ENCODE data around the gene PUS7.
"Not testable (repeated sequence)": the region's sequence is repeated elsewhere in the genome, so short reads cannot be mapped to it uniquely, and the experiment has no call there.

Gene PUS7

DNA sequence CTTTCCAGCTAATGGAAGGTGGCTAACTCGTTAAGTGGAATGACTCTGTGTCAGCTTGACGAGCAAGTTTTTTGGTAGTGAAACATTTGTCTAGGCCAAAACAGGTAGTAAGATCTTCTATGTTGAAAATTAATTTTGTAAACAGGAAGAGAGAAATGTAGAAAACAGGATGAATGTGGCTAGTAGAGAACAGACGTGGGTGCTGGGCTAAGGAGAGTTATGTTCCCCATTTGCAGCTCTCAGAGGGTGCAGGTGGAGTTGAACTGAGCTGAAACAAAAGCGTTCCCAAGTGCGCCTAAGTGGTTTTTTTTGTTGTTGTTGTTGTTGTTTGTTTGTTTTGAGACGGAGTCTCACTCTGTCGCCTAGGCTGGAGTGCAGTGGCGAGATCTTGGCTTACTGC lies 73.9 kb downstream of the PUS7 start:
- TF ChIP-seq, protein P1, sequence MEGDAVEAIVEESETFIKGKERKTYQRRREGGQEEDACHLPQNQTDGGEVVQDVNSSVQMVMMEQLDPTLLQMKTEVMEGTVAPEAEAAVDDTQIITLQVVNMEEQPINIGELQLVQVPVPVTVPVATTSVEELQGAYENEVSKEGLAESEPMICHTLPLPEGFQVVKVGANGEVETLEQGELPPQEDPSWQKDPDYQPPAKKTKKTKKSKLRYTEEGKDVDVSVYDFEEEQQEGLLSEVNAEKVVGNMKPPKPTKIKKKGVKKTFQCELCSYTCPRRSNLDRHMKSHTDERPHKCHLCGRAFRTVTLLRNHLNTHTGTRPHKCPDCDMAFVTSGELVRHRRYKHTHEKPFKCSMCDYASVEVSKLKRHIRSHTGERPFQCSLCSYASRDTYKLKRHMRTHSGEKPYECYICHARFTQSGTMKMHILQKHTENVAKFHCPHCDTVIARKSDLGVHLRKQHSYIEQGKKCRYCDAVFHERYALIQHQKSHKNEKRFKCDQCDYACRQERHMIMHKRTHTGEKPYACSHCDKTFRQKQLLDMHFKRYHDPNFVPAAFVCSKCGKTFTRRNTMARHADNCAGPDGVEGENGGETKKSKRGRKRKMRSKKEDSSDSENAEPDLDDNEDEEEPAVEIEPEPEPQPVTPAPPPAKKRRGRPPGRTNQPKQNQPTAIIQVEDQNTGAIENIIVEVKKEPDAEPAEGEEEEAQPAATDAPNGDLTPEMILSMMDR (IDR thresholded peaks at IDR 0.05; ENCODE audit: unreplicated experiment in 3 of 3), result no peak
- Mint-ChIP-seq H3K4me3 (no peak overlapping the region), H3K36me3 (ENCODE audit: low read depth) (no peaks in the 10 kb centered on the region), H3K4me1 (peaks cover 12% of the 10 kb centered on the region), H3K27me3 (ENCODE audit: low read depth) (peaks cover 12% of the 10 kb centered on the region), H3K9me3 (no peaks in the 10 kb centered on the region), H3K27ac (no peak overlapping the region)

DNA sequence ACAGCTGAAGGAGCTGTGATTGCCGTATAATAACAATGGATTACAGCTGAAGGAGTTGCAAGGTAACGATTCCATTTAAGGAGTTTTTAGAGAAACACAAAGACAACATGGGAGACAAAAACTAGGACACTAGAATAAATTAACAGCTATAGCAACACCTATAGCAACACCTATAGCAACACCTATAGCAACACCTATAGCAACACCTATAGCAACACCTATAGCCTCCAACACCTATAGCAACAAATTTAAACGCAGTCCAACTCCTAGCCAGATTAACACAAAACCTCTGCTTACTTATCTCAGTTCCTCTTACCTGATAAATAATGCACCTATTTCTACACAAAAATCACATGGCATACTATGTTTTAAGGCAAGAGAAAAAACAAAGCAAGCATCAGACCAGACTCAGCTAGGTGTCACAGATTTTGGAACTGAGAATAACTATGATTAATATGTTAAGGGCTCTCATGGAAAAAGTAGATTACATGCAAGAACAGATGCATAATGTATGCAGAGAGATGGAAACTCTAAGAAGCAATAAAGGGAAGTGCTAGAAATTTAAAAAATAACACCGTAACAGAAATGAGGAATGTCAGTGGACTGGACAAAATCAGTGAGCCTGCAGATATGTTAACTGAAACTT lies 77.6 kb downstream of the PUS7 start:
- H3K27me3 Mint-ChIP-seq (ENCODE audit: low read depth), result peaks cover 12% of the 10 kb centered on the region
- no peak overlapping the region for H3K4me3 Mint-ChIP-seq
- H3K4me1 Mint-ChIP-seq, result no peaks in the 10 kb centered on the region
- H3K27ac Mint-ChIP-seq, result no peak overlapping the region
- TF ChIP-seq, protein P1 (IDR thresholded peaks at IDR 0.05; ENCODE audit: unreplicated experiment in 3 of 3), result no peak
- no peaks in the 10 kb centered on the region for H3K36me3 Mint-ChIP-seq (ENCODE audit: low read depth)
- no peaks in the 10 kb centered on the region for H3K9me3 Mint-ChIP-seq

DNA sequence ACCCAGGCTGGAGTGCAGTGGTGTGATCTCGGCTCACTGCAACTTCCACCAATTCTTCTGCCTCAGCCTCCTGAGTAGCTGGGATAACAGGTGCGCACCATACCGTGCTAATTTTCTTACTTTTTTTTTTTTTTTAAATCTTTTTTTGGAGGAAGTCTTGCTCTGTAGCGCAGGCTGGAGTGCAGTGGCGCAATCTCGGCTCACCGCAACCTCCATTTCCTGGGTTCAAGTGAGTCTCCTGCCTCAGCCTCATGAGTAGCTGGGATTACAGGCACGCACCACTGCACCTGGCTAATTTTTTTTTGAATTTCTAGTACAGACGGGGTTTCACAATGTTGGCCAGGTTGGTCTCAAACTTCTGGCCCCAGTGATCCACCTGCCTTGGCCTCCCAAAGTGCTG lies 79.9 kb downstream of the PUS7 start:
- H3K4me1 Mint-ChIP-seq; H3K27ac Mint-ChIP-seq; H3K9me3 Mint-ChIP-seq; H3K4me3 Mint-ChIP-seq; H3K36me3 Mint-ChIP-seq (ENCODE audit: low read depth): not testable (repeated sequence)
- H3K27me3 Mint-ChIP-seq (ENCODE audit: low read depth), result peaks cover 10% of the 10 kb centered on the region

DNA sequence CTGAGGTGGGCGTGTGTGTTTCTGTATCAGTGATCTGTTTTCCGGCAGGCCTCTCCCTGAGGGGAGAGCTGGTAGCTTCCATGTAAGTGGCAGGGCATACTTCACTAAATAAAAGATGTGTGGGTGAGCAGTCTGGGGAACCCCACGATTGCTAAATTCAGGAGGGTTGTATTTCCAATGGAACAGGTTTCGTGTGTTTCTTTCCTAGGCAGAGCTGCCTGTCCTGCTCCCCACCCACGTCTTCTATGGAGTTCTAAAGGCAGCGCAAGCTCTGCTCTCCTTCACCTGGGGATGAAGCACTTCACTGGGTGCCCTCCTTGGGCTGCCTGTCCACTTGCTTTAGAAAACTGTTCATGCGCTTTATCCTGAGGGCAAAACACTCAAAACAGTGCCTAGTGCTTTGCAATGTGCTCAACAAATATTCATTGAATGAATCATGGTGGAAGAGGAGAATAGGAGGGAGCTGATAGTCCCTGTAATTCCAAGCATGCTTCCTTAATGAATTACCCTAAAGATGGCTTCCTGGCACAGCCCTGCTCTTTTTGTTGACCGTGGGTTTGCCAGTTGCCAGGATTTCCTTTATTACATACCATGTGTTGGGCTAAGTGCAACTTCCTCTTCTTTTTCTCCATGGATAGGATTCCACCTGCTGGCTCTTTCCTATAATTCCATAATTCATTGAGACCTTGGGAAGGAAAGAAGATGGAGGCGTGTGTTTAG lies 82.7 kb downstream of the PUS7 start:
- TF ChIP-seq, protein P1 (IDR thresholded peaks at IDR 0.05; ENCODE audit: unreplicated experiment in 3 of 3), result peak in 1 of 3 experiments; percentile 11
- no peak overlapping the region for H3K4me3 Mint-ChIP-seq
- peaks cover 11% of the 10 kb centered on the region for H3K27me3 Mint-ChIP-seq (ENCODE audit: low read depth)
- H3K27ac Mint-ChIP-seq, result peak overlapping the region in 1 of 3 experiments; percentile 15
- no peaks in the 10 kb centered on the region for H3K36me3 Mint-ChIP-seq (ENCODE audit: low read depth)
- no peaks in the 10 kb centered on the region for H3K9me3 Mint-ChIP-seq
- no peaks in the 10 kb centered on the region for H3K4me1 Mint-ChIP-seq

DNA sequence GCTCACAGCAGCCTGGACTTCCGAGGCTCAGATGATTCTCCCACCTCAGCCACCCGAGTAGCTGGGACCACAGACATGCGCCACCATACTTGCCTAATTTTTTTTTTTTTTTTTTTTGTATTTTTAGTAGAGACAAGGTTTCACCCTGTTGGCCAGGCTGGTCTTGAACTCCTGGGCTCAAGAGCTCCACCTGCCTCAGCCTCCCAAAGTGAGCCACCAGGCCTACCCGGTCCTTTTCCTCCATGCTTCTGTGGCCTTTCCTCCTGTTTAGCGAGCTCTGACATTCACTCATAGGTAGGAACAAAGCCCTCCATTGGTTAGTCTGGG lies 83.3 kb downstream of the PUS7 start:
- Mint-ChIP-seq H3K4me3 (no peak overlapping the region), H3K4me1 (no peaks in the 10 kb centered on the region), H3K27ac (peak overlapping the region in 1 of 3 experiments; percentile 15), H3K27me3 (ENCODE audit: low read depth) (peaks cover 11% of the 10 kb centered on the region), H3K36me3 (ENCODE audit: low read depth) (no peaks in the 10 kb centered on the region), H3K9me3 (no peaks in the 10 kb centered on the region)
- TF ChIP-seq, protein P1 (IDR thresholded peaks at IDR 0.05; ENCODE audit: unreplicated experiment in 3 of 3), result no peak

DNA sequence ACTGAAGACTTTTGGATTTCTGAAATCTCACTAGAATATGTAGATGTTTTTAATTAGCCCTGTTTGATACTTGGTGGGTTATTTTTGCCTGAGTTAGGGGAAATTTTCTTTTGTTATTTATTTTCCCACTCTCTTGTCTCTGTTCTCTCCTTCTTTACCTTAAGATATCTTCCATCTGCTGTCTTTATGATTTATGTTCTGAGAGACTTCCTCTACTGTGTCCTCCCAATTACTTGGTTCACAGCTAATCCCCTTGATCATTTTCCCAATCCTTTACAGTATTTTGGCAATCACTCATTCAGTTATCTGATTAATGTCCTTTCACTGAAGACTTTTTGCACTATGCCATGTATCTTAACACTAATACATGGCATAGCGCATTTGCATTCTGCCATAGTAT lies 83.8 kb downstream of the PUS7 start:
- H3K36me3 Mint-ChIP-seq (ENCODE audit: low read depth), result no peaks in the 10 kb centered on the region
- H3K27ac Mint-ChIP-seq, result no peak overlapping the region
- H3K9me3 Mint-ChIP-seq, result no peaks in the 10 kb centered on the region
- H3K4me3 Mint-ChIP-seq, result no peak overlapping the region
- peaks cover 1% of the 10 kb centered on the region for H3K4me1 Mint-ChIP-seq
- TF ChIP-seq, protein P1 (IDR thresholded peaks at IDR 0.05; ENCODE audit: unreplicated experiment in 3 of 3), result no peak
- peaks cover 11% of the 10 kb centered on the region for H3K27me3 Mint-ChIP-seq (ENCODE audit: low read depth)

DNA sequence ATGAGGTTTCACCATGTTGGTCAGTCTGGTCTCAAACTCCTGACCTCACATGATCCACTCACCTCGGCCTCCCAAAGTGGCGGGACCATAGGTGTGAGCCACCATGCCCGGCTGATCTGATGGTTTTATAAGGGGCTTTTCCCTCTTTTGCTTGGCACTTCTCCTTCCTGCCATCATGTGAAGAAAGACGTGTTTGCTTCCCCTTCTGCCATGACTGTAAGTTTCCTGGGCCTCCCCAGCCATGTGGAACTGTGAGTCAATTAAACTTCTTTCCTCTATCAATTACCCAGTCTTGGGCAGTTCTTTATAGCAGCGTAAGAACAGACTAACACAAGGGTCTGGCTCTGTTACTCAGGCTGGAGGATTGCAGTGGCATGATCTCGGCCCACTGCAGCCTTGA lies 84.7 kb downstream of the PUS7 start:
- not testable (repeated sequence) for H3K36me3 Mint-ChIP-seq (ENCODE audit: low read depth); H3K4me1 Mint-ChIP-seq; H3K4me3 Mint-ChIP-seq; H3K27ac Mint-ChIP-seq; H3K9me3 Mint-ChIP-seq
- peaks cover 11% of the 10 kb centered on the region for H3K27me3 Mint-ChIP-seq (ENCODE audit: low read depth)
